ENCODE results near the gene LHX6.

Gene LHX6

GRCh38 chr9:122180633-122181032 is 48.1 kb downstream of the LHX6 start:
- TF ChIP-seq GATA2 (IDR thresholded peaks at IDR 0.05; ENCODE audit: low read depth, low read length) (no peak), GATA3 (IDR thresholded peaks at IDR 0.05; ENCODE audit: low read depth, low read length) (no peak)

DNA sequence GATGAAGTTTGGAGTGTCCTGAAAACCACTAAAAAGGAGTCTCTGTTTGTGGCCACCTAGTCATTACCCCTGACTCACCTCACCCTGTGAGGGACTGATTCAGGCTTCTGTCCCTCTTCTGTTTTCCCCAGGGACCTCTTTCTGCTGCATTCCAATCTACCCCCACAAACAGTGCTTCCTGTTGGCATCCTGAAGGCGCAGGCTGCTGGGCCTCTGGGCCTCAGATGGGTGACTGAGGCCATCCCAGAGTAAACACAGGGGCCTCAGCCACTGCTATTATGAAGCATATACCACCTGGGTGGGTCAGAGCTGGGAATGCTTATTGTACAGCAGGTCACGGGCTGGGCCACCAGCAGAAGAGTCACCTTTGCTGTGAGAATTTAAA is 49.1 kb downstream of the LHX6 start:
- no peak for TF ChIP-seq GATA2 (IDR thresholded peaks at IDR 0.05; ENCODE audit: low read depth, low read length)
- no peak for TF ChIP-seq GATA3 (IDR thresholded peaks at IDR 0.05; ENCODE audit: low read depth, low read length)

DNA sequence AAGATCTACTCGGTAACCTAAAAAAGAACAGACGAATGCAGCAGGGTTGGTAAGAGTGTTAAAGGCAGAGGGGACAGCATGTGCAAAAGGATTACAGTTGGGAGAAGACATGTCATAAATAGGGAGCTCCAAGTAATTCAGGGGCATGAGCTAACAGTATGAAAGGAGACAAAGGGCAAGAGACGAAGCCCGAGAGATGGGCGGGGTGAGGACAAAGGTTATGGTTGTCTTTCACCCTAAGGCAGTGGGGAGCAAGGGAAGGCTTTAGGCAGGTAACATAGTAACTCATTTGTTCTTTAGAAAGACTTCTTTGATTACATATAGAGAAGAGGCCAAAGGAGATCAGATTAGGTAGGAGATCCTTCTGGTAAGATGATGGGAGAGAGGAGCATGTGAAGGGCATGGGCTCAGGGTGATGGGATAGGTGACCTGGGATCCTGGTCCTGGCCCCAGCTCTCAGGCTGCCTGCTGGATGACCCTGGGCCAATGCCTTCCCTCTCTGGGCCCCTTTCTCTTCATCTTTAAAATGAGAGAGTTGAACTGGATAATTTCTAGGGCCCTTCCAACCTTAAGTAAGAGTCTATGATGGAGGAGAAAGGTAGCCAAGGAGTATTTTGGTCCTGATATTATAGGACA is 49.6 kb downstream of the LHX6 start:
- TF ChIP-seq GATA2 (IDR thresholded peaks at IDR 0.05; ENCODE audit: low read depth, low read length) (no peak), GATA3 (IDR thresholded peaks at IDR 0.05; ENCODE audit: low read depth, low read length) (no peak)

DNA sequence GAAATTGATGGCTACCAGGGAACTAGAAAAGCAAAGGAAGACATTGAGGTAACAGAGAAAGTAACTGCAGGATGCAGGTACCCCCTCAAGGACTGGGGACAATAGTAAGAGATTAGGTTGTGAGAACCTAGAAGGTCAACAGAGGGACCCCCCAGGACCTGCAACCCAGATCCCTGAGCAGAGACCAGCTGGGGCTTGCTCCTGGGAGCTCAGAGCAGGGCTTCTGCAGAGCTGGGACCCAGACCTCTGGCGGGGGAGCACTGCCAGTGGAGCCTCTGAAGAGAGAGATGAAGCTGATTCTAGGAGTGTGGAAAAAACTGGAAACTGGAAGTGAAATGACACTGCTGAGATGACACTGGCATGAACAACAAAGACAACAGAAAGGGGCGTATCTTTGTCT is 51.8 kb downstream of the LHX6 start:
- TF ChIP-seq GATA2 (IDR thresholded peaks at IDR 0.05; ENCODE audit: low read depth, low read length) (no peak), GATA3 (IDR thresholded peaks at IDR 0.05; ENCODE audit: low read depth, low read length) (no peak)

DNA sequence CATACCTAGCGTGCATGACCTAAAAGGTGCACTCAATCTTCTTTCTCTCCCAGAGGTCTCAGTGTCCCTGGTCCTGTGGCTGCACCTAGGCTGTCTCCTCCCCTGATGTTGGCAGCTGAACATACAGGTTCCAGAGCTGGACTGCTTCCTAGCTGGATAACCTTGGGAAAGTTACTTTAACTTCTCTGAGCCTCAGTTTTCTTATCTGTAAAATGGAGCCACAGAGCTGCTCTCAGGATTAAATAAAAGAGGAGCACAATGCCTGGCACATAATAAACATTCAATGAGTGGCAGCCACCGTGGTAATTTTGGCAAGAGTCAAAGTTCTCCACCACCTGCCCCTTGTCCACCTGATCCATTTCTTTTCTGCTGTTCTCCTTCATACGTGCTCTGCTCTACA is 55.1 kb downstream of the LHX6 start:
- no peak for TF ChIP-seq GATA2 (IDR thresholded peaks at IDR 0.05; ENCODE audit: low read depth, low read length)
- TF ChIP-seq GATA3 (IDR thresholded peaks at IDR 0.05; ENCODE audit: low read depth, low read length), result no peak

- TF ChIP-seq GATA3 (IDR thresholded peaks at IDR 0.05; ENCODE audit: low read depth, low read length), result no peak
- no peak for TF ChIP-seq GATA2 (IDR thresholded peaks at IDR 0.05; ENCODE audit: low read depth, low read length)
Observed at GRCh38 chr9:122172131-122172530, 56.6 kb downstream of the LHX6 start.

GRCh38 chr9:122168356-122168755 is 60.4 kb downstream of the LHX6 start:
- TF ChIP-seq GATA2 (IDR thresholded peaks at IDR 0.05; ENCODE audit: low read depth, low read length) (no peak), GATA3 (IDR thresholded peaks at IDR 0.05; ENCODE audit: low read depth, low read length) (no peak)

- TF ChIP-seq GATA2 (IDR thresholded peaks at IDR 0.05; ENCODE audit: low read depth, low read length) (no peak), GATA3 (IDR thresholded peaks at IDR 0.05; ENCODE audit: low read depth, low read length) (no peak)
Observed at GRCh38 chr9:122164286-122164685, 64.5 kb downstream of the LHX6 start.

DNA sequence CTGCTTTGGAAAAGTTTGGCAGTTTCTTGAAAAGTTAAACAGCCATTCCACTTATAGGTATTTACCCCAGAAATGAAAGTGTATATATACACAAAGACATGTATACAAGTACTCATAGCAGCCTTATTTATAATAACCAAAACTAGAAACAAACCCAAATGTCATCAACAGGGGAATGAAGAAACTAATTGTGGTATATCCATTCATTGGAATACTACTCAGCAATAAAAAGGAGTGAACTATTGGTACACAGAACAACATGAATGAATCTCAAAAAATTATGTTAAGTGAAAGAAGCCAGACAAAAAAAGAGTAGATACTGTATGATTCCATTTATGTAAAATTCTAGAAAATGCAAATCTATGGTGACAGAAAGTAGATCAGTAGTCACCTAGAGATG is 66.3 kb downstream of the LHX6 start:
- TF ChIP-seq GATA2 (IDR thresholded peaks at IDR 0.05; ENCODE audit: low read depth, low read length), result no peak
- TF ChIP-seq GATA3 (IDR thresholded peaks at IDR 0.05; ENCODE audit: low read depth, low read length), result no peak

GRCh38 chr9:122159925-122160246 is 68.9 kb downstream of the LHX6 start:
- no peak for TF ChIP-seq GATA3 (IDR thresholded peaks at IDR 0.05; ENCODE audit: low read depth, low read length)
- TF ChIP-seq GATA2 (IDR thresholded peaks at IDR 0.05; ENCODE audit: low read depth, low read length), result no peak

DNA sequence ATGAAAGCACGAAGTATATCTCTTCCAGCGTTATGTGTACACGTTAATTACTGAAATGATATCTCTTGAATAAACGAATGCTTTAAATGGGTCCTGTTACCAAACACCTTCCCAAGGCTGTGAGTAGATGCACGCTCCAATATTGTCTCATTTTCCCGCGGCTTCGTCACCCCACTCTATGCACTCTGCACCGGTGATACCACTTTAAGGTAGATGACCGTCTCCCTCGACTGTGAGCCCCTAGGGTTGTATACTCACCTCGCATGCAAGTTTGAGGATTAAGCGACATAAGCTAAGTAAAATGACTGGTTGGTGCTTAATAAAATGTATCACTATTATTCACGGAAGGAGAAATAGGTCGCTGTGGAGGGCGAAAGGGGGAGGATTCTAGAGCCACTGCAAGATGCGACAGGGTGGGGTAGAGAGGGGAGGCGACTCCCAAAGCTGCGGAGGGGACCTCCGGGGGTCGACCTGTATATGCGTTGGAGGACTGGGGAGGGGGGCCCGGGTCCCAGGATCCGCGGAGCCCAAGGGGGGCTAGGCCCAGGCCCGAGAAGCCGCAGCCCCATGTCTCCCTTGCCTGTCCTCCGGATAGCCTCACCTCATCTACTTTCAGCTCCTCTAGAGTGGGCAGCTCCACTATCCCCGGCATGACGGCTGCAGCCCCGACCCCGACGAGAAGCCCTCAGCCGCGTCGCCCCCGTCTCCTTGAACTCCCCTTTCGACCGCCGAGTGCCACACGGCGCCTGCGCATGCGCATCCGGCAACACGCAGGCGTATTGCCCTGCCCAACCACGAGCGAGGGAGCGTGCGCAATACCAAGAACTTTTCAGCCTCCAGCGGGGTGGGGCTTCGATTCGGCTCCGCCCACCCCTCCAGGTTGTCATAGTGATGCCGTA is 69.5 kb downstream of the LHX6 start, which contains the start of the genes MORN5 and NDUFA8:
Gene MORN5, plus strand, starts transcription at position 883 of the 899 bp plus-strand sequence. CDS start 65 bp downstream, outside the sequence.
Gene NDUFA8, minus strand, starts transcription at position 754 of the 899 bp plus-strand sequence. Its CDS starts 102 bp downstream, at position 652.
- no peak for TF ChIP-seq GATA2 (IDR thresholded peaks at IDR 0.05; ENCODE audit: low read depth, low read length)
- no peak for TF ChIP-seq GATA3 (IDR thresholded peaks at IDR 0.05; ENCODE audit: low read depth, low read length)

DNA sequence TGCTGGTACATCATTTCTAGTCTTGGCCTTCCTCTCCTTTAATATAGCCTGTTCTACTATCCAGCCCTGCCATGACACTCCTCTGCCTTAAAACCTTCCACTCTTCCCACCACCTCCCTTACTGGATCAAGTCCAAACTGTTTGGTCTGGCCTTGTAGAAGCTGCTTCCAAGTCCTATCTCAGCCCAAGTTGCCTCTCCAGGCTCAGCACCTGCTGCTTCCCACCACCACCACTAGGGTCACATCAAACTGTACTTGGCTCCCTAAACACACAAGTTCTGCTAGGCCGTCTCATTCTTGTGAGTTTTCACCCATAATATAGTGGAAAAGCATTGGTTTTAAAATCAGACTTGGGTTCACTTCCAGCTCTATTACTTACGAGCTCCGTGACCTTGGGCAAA is 70.6 kb downstream of the LHX6 start:
- no peak for TF ChIP-seq GATA2 (IDR thresholded peaks at IDR 0.05; ENCODE audit: low read depth, low read length)
- TF ChIP-seq GATA3 (IDR thresholded peaks at IDR 0.05; ENCODE audit: low read depth, low read length), result no peak

- TF ChIP-seq GATA3 (IDR thresholded peaks at IDR 0.05; ENCODE audit: low read depth, low read length) (no peak), GATA2 (IDR thresholded peaks at IDR 0.05; ENCODE audit: low read depth, low read length) (no peak)
Observed at GRCh38 chr9:122155796-122156195, 73.0 kb downstream of the LHX6 start.

Measured in SH-SY5Y (cell line).